ENCODE results near the gene YBEY.

YBEY gene

DNA sequence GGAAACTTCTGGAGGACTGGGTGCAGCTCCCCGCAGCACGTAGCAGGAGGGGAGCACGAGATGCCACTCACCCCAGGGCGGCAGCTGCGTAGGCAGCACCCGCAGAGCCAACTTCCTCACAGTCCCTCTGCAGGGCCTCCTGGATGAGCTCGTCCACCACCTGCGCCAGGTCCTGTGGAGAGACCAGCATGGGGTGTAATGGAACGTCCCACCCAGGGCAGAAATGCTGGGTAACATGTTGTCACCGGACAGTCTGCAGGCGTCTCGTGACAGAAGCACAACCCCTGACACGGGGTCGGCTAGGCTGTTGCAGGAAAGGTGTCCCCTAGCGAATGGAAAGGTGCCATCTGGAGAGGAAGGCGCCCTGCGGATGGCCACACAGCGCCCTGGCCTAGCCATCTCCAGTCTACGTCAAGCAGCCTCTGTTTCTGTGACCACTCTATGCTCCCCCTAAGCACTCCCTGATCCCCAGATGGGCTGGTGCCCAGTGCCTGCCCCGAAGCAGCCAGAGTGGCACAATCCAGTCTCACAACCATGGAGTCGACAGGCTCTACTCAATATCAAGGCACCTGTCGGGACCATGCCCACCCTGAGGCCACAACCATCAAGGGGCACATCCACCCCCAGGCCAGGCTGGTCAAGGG is 22.0 kb upstream of the YBEY start:
- DNase-seq (no peak), ATAC-seq (ENCODE audit: insufficient read depth, low read depth) (no peak)
- peaks cover 31% of the 10 kb centered on the region for H4K20me1 ChIP-seq (ENCODE audit: insufficient read depth, low read length)
- peaks cover 2% of the 10 kb centered on the region; the same call in 1 of the 2 replicates for H3K79me2 ChIP-seq (ENCODE audit: insufficient read depth, low read length)
- no peak overlapping the region for H3K4me3 ChIP-seq (ENCODE audit: low read depth in 1 of 2, low read length in 2 of 2)
- H3K9ac ChIP-seq (ENCODE audit: low read depth, low read length), result no peak overlapping the region
- TF ChIP-seq, protein P1, sequence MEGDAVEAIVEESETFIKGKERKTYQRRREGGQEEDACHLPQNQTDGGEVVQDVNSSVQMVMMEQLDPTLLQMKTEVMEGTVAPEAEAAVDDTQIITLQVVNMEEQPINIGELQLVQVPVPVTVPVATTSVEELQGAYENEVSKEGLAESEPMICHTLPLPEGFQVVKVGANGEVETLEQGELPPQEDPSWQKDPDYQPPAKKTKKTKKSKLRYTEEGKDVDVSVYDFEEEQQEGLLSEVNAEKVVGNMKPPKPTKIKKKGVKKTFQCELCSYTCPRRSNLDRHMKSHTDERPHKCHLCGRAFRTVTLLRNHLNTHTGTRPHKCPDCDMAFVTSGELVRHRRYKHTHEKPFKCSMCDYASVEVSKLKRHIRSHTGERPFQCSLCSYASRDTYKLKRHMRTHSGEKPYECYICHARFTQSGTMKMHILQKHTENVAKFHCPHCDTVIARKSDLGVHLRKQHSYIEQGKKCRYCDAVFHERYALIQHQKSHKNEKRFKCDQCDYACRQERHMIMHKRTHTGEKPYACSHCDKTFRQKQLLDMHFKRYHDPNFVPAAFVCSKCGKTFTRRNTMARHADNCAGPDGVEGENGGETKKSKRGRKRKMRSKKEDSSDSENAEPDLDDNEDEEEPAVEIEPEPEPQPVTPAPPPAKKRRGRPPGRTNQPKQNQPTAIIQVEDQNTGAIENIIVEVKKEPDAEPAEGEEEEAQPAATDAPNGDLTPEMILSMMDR (IDR thresholded peaks at IDR 0.05; ENCODE audit: borderline replicate concordance, extremely low read depth, low read length, poor library complexity, severe bottlenecking), result no peak
- TF ChIP-seq EZH2 (IDR thresholded peaks at IDR 0.05; ENCODE audit: borderline replicate concordance, low read depth, low read length, severe bottlenecking), result no peak
- no peaks in the 10 kb centered on the region for H3K9me3 ChIP-seq (ENCODE audit: insufficient read depth, low read length, severe bottlenecking)
- H3K27ac ChIP-seq (ENCODE audit: low read length), result no peak overlapping the region
- H3K27me3 ChIP-seq (ENCODE audit: insufficient read depth, low read length, poor library complexity), result no peaks in the 10 kb centered on the region
- H3K36me3 ChIP-seq (ENCODE audit: insufficient read depth, low read length), result peaks cover 83% of the 10 kb centered on the region
- H2AFZ ChIP-seq (ENCODE audit: low read depth, low read length), result no peak overlapping the region
- H3K4me1 ChIP-seq (ENCODE audit: insufficient read depth, low read length), result no peaks in the 10 kb centered on the region
- H3K4me2 ChIP-seq (ENCODE audit: insufficient read depth, low read length), result no peak overlapping the region

DNA sequence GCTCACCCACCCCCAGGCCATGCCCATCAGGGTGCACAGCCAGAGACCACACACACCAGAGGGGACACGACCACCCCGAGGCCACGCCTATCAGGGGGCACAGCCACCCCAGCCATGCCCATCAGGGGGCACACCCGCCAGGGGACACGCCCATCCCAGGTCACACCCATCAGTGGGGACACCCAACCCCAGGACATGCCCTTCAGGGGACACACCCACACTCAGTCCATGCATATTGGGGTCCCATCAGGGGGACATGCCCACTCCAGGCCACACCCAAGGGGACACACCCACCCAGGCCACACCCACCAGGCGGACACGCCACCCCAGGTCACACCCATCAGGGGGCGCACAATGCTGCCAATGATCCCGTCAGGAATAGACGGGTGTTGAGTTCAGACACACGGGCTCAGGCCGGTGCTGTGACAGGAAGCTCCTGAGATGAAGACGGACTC is 21.4 kb upstream of the YBEY start:
- peaks cover 2% of the 10 kb centered on the region; the same call in 1 of the 2 replicates for H3K79me2 ChIP-seq (ENCODE audit: insufficient read depth, low read length)
- TF ChIP-seq EZH2 (IDR thresholded peaks at IDR 0.05; ENCODE audit: borderline replicate concordance, low read depth, low read length, severe bottlenecking), result no peak
- TF ChIP-seq, protein P1 (IDR thresholded peaks at IDR 0.05; ENCODE audit: borderline replicate concordance, extremely low read depth, low read length, poor library complexity, severe bottlenecking), result peak; percentile 7
- DNase-seq (no peak), ATAC-seq (ENCODE audit: insufficient read depth, low read depth) (0 out of 3 replicates have a peak, but pooled peaks have one; percentile 19)
- no peak overlapping the region for H3K4me3 ChIP-seq (ENCODE audit: low read depth in 1 of 2, low read length in 2 of 2)
- no peaks in the 10 kb centered on the region for H3K4me1 ChIP-seq (ENCODE audit: insufficient read depth, low read length)
- H3K9me3 ChIP-seq (ENCODE audit: insufficient read depth, low read length, severe bottlenecking), result no peaks in the 10 kb centered on the region
- H2AFZ ChIP-seq (ENCODE audit: low read depth, low read length), result no peak overlapping the region
- H3K27me3 ChIP-seq (ENCODE audit: insufficient read depth, low read length, poor library complexity), result no peaks in the 10 kb centered on the region
- H3K36me3 ChIP-seq (ENCODE audit: insufficient read depth, low read length), result peaks cover 83% of the 10 kb centered on the region
- H3K4me2 ChIP-seq (ENCODE audit: insufficient read depth, low read length), result no peak overlapping the region
- no peak overlapping the region for H3K27ac ChIP-seq (ENCODE audit: low read length)
- peaks cover 35% of the 10 kb centered on the region for H4K20me1 ChIP-seq (ENCODE audit: insufficient read depth, low read length)
- H3K9ac ChIP-seq (ENCODE audit: low read depth, low read length), result no peak overlapping the region

DNA sequence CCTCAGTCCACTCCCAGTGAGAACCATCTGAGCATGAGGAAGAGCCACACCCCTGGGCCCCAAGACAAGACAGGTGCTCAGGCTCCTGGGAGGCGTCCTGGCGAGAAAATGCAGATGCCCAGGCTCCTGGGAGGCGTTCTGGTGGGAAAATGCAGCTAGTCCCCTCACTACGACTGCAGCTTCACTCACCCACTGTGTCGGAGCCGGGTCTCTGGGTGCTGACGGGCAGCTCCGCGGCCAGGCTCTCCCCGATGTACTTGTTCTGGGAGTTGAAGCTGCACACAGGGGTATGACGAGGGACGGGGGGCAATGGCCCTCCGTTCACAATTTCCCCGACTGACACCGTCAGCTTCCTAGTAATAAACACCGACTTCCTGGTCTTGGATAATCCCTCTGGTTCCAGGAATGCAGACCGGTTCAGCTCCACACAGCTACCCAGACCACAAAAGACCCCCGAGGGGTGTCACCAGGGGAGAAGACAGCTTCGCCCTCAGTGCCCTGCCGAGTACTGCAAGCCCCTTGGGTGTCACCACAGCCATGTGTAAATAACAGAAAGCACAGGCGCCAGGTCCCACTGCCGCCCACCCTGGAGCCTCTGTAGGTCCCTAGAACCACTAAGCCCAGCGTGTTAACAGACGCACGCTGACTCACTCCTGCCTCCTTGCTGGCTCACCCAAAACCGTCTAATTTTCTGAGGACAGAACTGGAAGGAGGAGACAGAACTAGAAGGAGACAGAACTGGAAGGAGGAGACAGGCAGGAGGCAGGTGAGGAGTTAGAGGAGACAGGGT is 20.2 kb upstream of the YBEY start:
- DNase-seq (no peak), ATAC-seq (ENCODE audit: insufficient read depth, low read depth) (no peak; the same call in 2 of the 3 replicates)
- peaks cover 34% of the 10 kb centered on the region for H4K20me1 ChIP-seq (ENCODE audit: insufficient read depth, low read length)
- peaks cover 2% of the 10 kb centered on the region; the same call in 1 of the 2 replicates for H3K79me2 ChIP-seq (ENCODE audit: insufficient read depth, low read length)
- no peak overlapping the region for H2AFZ ChIP-seq (ENCODE audit: low read depth, low read length)
- no peak overlapping the region for H3K27ac ChIP-seq (ENCODE audit: low read length)
- H3K36me3 ChIP-seq (ENCODE audit: insufficient read depth, low read length), result peaks cover 83% of the 10 kb centered on the region
- H3K4me3 ChIP-seq (ENCODE audit: low read depth in 1 of 2, low read length in 2 of 2), result no peak overlapping the region
- H3K4me2 ChIP-seq (ENCODE audit: insufficient read depth, low read length), result no peak overlapping the region
- no peaks in the 10 kb centered on the region for H3K4me1 ChIP-seq (ENCODE audit: insufficient read depth, low read length)
- H3K9me3 ChIP-seq (ENCODE audit: insufficient read depth, low read length, severe bottlenecking), result no peaks in the 10 kb centered on the region
- H3K27me3 ChIP-seq (ENCODE audit: insufficient read depth, low read length, poor library complexity), result no peaks in the 10 kb centered on the region
- no peak overlapping the region for H3K9ac ChIP-seq (ENCODE audit: low read depth, low read length)
- TF ChIP-seq, protein P1 (IDR thresholded peaks at IDR 0.05; ENCODE audit: borderline replicate concordance, extremely low read depth, low read length, poor library complexity, severe bottlenecking), result no peak
- no peak for TF ChIP-seq EZH2 (IDR thresholded peaks at IDR 0.05; ENCODE audit: borderline replicate concordance, low read depth, low read length, severe bottlenecking)
